K562 (cell line): Measurements from ENCODE around the gene C6orf89. TPM values are rescaled to one million over a fixed set of nuclear protein-coding genes. Genes with fewer than 3 reads are reported as not detected.
A peak's percentile ranks its signal among the peaks of the same experiment; 100 is the strongest.

Source experiments
- BRD9 ChIP-seq: fragments of 450-650 bp; IDR thresholded peaks from 2 replicates; pipeline ENCODE4 v1.6.1; 2018; ENCODE audit warnings: low read depth; ENCODE audit not compliant: partially characterized antibody
- COPS2 ChIP-seq: fragments of 450-650 bp; conservative IDR thresholded peaks from 2 replicates; pipeline ENCODE4 v1.6.1; 2016; ENCODE audit warnings: mild to moderate bottlenecking, moderate library complexity
- ETV6 ChIP-seq, 3 experiments: fragments of 150-350 bp in 1 of 3; sonication (generic) in 1 of 3; formaldehyde crosslinking in 1 of 3; IDR thresholded peaks; 2 replicates each; pipeline versions ENCODE4 v1.6.1 to v1.8.0; 2014 to 2022; ENCODE audit warnings: borderline replicate concordance in 2 of 3, low read depth in 2 of 3, antibody characterized with exemption in 1 of 3, low read length in 1 of 3, mild to moderate bottlenecking in 1 of 3, missing genetic modification reagents in 1 of 3
- MCM2 ChIP-seq: fragments of 450-650 bp; IDR thresholded peaks from 2 replicates; pipeline ENCODE4 v1.6.1; 2017; ENCODE audit warnings: low read depth, mild to moderate bottlenecking
- NR2F6 ChIP-seq: fragments of 450-650 bp; formaldehyde crosslinking; IDR thresholded peaks from 2 replicates; pipeline ENCODE4 v1.4.0; 2020; ENCODE audit warnings: mild to moderate bottlenecking
- ZBTB1 ChIP-seq: sonication (generic); formaldehyde crosslinking; IDR thresholded peaks from 2 replicates; pipeline ENCODE4 v1.8.1; 2023; ENCODE audit warnings: missing genetic modification reagents, low read depth, mild to moderate bottlenecking, borderline replicate concordance
- ZC3H4 ChIP-seq: sonication (generic); formaldehyde crosslinking; IDR thresholded peaks from 2 replicates; pipeline ENCODE4 v1.9.0; 2021; ENCODE audit warnings: missing genetic modification reagents, borderline replicate concordance
- ZNF133 ChIP-seq: fragments of 250-450 bp; sonication (Bioruptor Pico); IDR thresholded peaks from 2 replicates; pipeline ENCODE4 v1.4.0; 2020; ENCODE audit warnings: mild to moderate bottlenecking
- ZNF3 ChIP-seq: fragments of 250-450 bp; sonication (Bioruptor Pico); IDR thresholded peaks from 2 replicates; pipeline ENCODE4 v1.5.0; 2021; ENCODE audit warnings: mild to moderate bottlenecking, moderate library complexity
- polyA plus RNA-seq, 8 experiments: library from polyadenylated mRNA; depleted of rRNA in 4 of 8; stranded (reverse) in 5 of 8; unstranded in 3 of 8; fragments of >200 nt; fragmentation: Nextera tagmentation in 2 of 8; fragmentation: Illumina TruSeq in 1 of 8; extraction: Ambion mirVana in 2 of 8; extraction: Trizol in 1 of 8; gene quantifications; 2 replicates each; pipeline versions ENCODE4 v1.2.1 to v1.2.3, GENCODE V29; 2011 to 2014; ENCODE audit warnings: inconsistent platforms in 1 of 8, missing spikeins in 1 of 8
- total RNA-seq, 7 experiments: library from RNA; depleted of rRNA in 6 of 7; stranded (reverse); fragments of >200 nt in 6 of 7; fragmentation: Illumina TruSeq in 2 of 7; extraction: Trizol in 2 of 7; gene quantifications; 2 replicates each; pipeline versions ENCODE4 v1.2.1 to v1.2.3, GENCODE V29; 2011 to 2021; ENCODE audit warnings: low replicate concordance in 1 of 7
- TF ChIP-seq, protein P1 (sequence below): fragments of 250-450 bp; sonication (Bioruptor Pico); IDR thresholded peaks from 2 replicates; pipeline ENCODE4 v1.4.0; 2020
- TF ChIP-seq, protein P2 (sequence below): fragments of 450-650 bp; formaldehyde crosslinking; IDR thresholded peaks from 2 replicates; pipeline ENCODE4 v1.4.0; 2022; ENCODE audit warnings: missing genetic modification characterization
- TF ChIP-seq, protein P3 (sequence below): fragments of 250-450 bp; sonication (Bioruptor Pico); IDR thresholded peaks from 2 replicates; pipeline ENCODE4 v1.4.0; 2020
- TF ChIP-seq, protein P4 (sequence below), 3 experiments: fragments of 200-800 bp in 1 of 3; fragments of 250-450 bp in 1 of 3; fragments of 450-650 bp in 1 of 3; sonication (Bioruptor Pico) in 1 of 3; sonication (Bioruptor generic) in 1 of 3; formaldehyde crosslinking in 1 of 3; IDR thresholded peaks; 2 replicates each; pipeline versions ENCODE4 v1.6.1 to v1.8.0; 2016 to 2022; ENCODE audit warnings: mild to moderate bottlenecking in 2 of 3, missing genetic modification characterization in 2 of 3, missing compliant biosample characterization in 1 of 3, moderate library complexity in 1 of 3

C6orf89 gene
- total and polyA plus RNA-seq, 9 of the 15 experiments (the other 6 are each of a cell fraction or from before 2014, with no cell fraction given) = 35.2 to 111 (median 58.5) TPM

DNA sequence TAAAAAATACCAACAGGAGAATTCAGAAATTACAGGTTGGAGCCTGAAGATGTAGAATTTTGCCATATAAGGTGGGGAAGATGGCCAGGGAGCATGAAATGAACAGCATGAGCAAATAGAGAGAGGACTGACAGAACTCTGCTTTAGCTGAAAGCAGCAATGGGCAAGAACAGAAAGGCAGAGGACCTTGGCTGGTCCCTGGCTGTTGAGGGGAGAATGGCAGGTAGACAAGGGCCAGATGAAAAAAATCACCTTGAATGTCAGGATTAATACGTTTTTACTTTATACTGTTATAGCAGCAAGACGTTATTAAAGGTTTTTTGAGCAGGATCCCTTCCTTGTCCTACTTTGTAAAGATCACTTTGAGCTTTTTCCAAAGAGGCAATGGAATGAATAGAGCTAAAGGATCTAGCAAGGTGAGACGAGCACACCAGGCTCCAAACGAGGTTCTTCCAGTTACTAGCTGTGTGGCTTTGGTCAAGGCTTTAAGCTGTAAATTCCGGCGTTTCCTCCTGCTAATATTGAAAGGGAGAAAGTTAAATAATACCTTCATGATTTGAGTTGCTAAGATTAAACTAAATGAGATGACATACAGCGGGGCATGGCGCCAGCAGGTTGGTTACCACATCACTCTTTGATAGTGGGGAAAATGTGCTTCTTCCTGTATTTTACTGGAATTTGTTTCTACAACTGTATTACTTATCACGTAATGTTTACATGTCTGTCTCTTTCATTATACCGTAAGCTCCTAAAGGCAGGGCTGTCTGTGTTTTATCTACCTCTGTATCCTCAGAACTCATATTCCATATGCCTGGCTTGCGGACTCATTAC lies 11.9 kb upstream of the C6orf89 start (continued):
- TF ChIP-seq, protein P1, sequence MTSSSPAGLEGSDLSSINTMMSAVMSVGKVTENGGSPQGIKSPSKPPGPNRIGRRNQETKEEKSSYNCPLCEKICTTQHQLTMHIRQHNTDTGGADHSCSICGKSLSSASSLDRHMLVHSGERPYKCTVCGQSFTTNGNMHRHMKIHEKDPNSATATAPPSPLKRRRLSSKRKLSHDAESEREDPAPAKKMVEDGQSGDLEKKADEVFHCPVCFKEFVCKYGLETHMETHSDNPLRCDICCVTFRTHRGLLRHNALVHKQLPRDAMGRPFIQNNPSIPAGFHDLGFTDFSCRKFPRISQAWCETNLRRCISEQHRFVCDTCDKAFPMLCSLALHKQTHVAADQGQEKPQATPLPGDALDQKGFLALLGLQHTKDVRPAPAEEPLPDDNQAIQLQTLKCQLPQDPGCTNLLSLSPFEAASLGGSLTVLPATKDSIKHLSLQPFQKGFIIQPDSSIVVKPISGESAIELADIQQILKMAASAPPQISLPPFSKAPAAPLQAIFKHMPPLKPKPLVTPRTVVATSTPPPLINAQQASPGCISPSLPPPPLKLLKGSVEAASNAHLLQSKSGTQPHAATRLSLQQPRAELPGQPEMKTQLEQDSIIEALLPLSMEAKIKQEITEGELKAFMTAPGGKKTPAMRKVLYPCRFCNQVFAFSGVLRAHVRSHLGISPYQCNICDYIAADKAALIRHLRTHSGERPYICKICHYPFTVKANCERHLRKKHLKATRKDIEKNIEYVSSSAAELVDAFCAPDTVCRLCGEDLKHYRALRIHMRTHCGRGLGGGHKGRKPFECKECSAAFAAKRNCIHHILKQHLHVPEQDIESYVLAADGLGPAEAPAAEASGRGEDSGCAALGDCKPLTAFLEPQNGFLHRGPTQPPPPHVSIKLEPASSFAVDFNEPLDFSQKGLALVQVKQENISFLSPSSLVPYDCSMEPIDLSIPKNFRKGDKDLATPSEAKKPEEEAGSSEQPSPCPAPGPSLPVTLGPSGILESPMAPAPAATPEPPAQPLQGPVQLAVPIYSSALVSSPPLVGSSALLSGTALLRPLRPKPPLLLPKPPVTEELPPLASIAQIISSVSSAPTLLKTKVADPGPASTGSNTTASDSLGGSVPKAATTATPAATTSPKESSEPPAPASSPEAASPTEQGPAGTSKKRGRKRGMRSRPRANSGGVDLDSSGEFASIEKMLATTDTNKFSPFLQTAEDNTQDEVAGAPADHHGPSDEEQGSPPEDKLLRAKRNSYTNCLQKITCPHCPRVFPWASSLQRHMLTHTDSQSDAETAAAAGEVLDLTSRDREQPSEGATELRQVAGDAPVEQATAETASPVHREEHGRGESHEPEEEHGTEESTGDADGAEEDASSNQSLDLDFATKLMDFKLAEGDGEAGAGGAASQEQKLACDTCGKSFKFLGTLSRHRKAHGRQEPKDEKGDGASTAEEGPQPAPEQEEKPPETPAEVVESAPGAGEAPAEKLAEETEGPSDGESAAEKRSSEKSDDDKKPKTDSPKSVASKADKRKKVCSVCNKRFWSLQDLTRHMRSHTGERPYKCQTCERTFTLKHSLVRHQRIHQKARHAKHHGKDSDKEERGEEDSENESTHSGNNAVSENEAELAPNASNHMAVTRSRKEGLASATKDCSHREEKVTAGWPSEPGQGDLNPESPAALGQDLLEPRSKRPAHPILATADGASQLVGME (CRISPR knock-in tag) = no peak
- no peak for TF ChIP-seq ZC3H4 (CRISPR knock-in tag)
- TF ChIP-seq BRD9 = no peak
- TF ChIP-seq, protein P2, sequence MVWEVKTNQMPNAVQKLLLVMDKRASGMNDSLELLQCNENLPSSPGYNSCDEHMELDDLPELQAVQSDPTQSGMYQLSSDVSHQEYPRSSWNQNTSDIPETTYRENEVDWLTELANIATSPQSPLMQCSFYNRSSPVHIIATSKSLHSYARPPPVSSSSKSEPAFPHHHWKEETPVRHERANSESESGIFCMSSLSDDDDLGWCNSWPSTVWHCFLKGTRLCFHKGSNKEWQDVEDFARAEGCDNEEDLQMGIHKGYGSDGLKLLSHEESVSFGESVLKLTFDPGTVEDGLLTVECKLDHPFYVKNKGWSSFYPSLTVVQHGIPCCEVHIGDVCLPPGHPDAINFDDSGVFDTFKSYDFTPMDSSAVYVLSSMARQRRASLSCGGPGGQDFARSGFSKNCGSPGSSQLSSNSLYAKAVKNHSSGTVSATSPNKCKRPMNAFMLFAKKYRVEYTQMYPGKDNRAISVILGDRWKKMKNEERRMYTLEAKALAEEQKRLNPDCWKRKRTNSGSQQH (CRISPR knock-in tag) = no peak
- no peak for TF ChIP-seq ZNF133 (CRISPR knock-in tag)
- no peak for TF ChIP-seq COPS2
- no peak for TF ChIP-seq ETV6 (IDR thresholded peaks at IDR 0.05; ENCODE audit: borderline replicate concordance in 1 of 2, low read depth in 2 of 2, low read length in 1 of 2)
- TF ChIP-seq ETV6 (CRISPR knock-in tag; IDR thresholded peaks at IDR 0.05; ENCODE audit: borderline replicate concordance) = no peak
- no peak for TF ChIP-seq NR2F6
- TF ChIP-seq, protein P3, sequence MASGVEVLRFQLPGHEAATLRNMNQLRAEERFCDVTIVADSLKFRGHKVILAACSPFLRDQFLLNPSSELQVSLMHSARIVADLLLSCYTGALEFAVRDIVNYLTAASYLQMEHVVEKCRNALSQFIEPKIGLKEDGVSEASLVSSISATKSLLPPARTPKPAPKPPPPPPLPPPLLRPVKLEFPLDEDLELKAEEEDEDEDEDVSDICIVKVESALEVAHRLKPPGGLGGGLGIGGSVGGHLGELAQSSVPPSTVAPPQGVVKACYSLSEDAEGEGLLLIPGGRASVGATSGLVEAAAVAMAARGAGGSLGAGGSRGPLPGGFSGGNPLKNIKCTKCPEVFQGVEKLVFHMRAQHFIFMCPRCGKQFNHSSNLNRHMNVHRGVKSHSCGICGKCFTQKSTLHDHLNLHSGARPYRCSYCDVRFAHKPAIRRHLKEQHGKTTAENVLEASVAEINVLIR (CRISPR knock-in tag) = no peak
- TF ChIP-seq, protein P4, sequence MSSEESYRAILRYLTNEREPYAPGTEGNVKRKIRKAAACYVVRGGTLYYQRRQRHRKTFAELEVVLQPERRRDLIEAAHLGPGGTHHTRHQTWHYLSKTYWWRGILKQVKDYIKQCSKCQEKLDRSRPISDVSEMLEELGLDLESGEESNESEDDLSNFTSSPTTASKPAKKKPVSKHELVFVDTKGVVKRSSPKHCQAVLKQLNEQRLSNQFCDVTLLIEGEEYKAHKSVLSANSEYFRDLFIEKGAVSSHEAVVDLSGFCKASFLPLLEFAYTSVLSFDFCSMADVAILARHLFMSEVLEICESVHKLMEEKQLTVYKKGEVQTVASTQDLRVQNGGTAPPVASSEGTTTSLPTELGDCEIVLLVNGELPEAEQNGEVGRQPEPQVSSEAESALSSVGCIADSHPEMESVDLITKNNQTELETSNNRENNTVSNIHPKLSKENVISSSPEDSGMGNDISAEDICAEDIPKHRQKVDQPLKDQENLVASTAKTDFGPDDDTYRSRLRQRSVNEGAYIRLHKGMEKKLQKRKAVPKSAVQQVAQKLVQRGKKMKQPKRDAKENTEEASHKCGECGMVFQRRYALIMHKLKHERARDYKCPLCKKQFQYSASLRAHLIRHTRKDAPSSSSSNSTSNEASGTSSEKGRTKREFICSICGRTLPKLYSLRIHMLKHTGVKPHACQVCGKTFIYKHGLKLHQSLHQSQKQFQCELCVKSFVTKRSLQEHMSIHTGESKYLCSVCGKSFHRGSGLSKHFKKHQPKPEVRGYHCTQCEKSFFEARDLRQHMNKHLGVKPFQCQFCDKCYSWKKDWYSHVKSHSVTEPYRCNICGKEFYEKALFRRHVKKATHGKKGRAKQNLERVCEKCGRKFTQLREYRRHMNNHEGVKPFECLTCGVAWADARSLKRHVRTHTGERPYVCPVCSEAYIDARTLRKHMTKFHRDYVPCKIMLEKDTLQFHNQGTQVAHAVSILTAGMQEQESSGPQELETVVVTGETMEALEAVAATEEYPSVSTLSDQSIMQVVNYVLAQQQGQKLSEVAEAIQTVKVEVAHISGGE (CRISPR knock-in tag; IDR thresholded peaks at IDR 0.05) = 0 out of 6 replicates have a peak, but pooled peaks of 1 of the 3 experiments have one; percentile 87
- TF ChIP-seq MCM2 = no peak
- TF ChIP-seq ZBTB1 (CRISPR knock-in tag) = no peak
- TF ChIP-seq ZNF3 = no peak
